GM21367 (cell line): ENCODE data around the gene PDE4A.
A peak's percentile ranks its signal among the peaks of the same experiment; 100 is the strongest.
"Not testable (repeated sequence)": the region's sequence is repeated elsewhere in the genome, so short reads cannot be mapped to it uniquely, and the experiment has no call there.

Source experiments
- ATAC-seq: cut with Tn5 transposase; IDR thresholded peaks from one replicate; pipeline ENCODE4 v1.9.1; 2021; ENCODE audit not compliant: unreplicated experiment

Gene PDE4A

GRCh38 chr19:10461047-10461949, 41.0 kb downstream of the PDE4A start:
- peak; percentile 84 for ATAC-seq

GRCh38 chr19:10462042-10462441, 41.7 kb downstream of the PDE4A start:
- not testable (repeated sequence) for ATAC-seq

GRCh38 chr19:10462557-10462956, 42.2 kb downstream of the PDE4A start:
- ATAC-seq, result no peak

GRCh38 chr19:10464456-10464855, 44.1 kb downstream of the PDE4A start:
- ATAC-seq, result no peak

- no peak for ATAC-seq
Measured at GRCh38 chr19:10467104-10467706, 46.9 kb downstream of the PDE4A start.

GRCh38 chr19:10468133-10468532, 47.8 kb downstream of the PDE4A start:
- no peak for ATAC-seq

- ATAC-seq, result no peak
Measured at GRCh38 chr19:10471909-10472308, 51.6 kb downstream of the PDE4A start.

GRCh38 chr19:10473192-10473591, 52.9 kb downstream of the PDE4A start:
- no peak for ATAC-seq

GRCh38 chr19:10474962-10475451, 54.7 kb downstream of the PDE4A start:
- ATAC-seq, result no peak

- ATAC-seq, result no peak
Measured at GRCh38 chr19:10478476-10478875, 58.1 kb downstream of the PDE4A start.

- ATAC-seq, result no peak
Measured at GRCh38 chr19:10478903-10479384, 58.6 kb downstream of the PDE4A start.

- no peak for ATAC-seq
Measured at GRCh38 chr19:10486551-10486950, 66.2 kb downstream of the PDE4A start.

- ATAC-seq, result no peak
Measured at GRCh38 chr19:10491472-10492047, 71.2 kb downstream of the PDE4A start.

- no peak for ATAC-seq
Measured at GRCh38 chr19:10497371-10497770, 77.0 kb downstream of the PDE4A start.

- no peak for ATAC-seq
Measured at GRCh38 chr19:10499550-10500246, 79.4 kb downstream of the PDE4A start.

GRCh38 chr19:10500247-10500592, 79.9 kb downstream of the PDE4A start:
- ATAC-seq, result no peak

- peak; percentile 23 for ATAC-seq
Measured at GRCh38 chr19:10501971-10502523, 81.7 kb downstream of the PDE4A start.

- ATAC-seq, result peak; percentile 67
Measured at GRCh38 chr19:10502524-10503001, 82.2 kb downstream of the PDE4A start.

GRCh38 chr19:10503002-10503789, 82.9 kb downstream of the PDE4A start, which contains the start of gene KEAP1:
Gene KEAP1 (minus strand): TSS chr19:10503356. CDS start chr19:10500033, 3,323 bp downstream.
- ATAC-seq, result peak; percentile 10
